Peyer's patch (tissue), 4 donors: ENCODE measurements around the gene TMEM94. TPM values are rescaled to one million over a fixed set of nuclear protein-coding genes. Genes with fewer than 3 reads are reported as not detected.

Source experiments
- DNase-seq, 3 donors: peaks; one replicate each; pipeline ENCODE4 v3.0.0-alpha.2; 2017 to 2019
- H3K27ac ChIP-seq, 4 donors: fragments of 200-600 bp; sonication (generic); one replicate each; pipeline ENCODE4 v1.5.1; 2016 to 2019
- H3K27me3 ChIP-seq, 2 donors: fragments of 200-600 bp; sonication (generic); one replicate each; pipeline ENCODE4 v1.5.1; 2019
- H3K36me3 ChIP-seq, 3 donors: fragments of 200-600 bp; sonication (generic); one replicate each; pipeline ENCODE4 v1.5.1; 2016 to 2019
- H3K4me1 ChIP-seq, 4 donors: fragments of 200-600 bp; sonication (generic); one replicate each; pipeline ENCODE4 v1.5.1; 2016 to 2019
- H3K4me3 ChIP-seq, 4 donors: fragments of 200-600 bp; sonication (generic); 1 replicate in 3 of 4; 2 replicates in 1 of 4; pipeline ENCODE4 v1.5.1; 2016 to 2019; ENCODE audit warnings: mild to moderate bottlenecking in 1 of 4
- H3K9me3 ChIP-seq, 4 donors: fragments of 200-600 bp; sonication (generic); one replicate each; pipeline ENCODE4 v1.5.1; 2016 to 2019; ENCODE audit warnings: mild to moderate bottlenecking in 1 of 4
- POLR2A ChIP-seq, 2 donors: fragments of 450-650 bp; IDR thresholded peaks; one replicate each; pipeline ENCODE4 v1.5.1; 2017; ENCODE audit warnings: antibody characterized with exemption in 2 of 2, mild to moderate bottlenecking in 2 of 2, moderate library complexity in 2 of 2
- total RNA-seq, 4 donors: library from RNA; depleted of rRNA; stranded (reverse); fragments of >200 nt; gene quantifications; one replicate each; pipeline ENCODE4 v1.1.0, GENCODE V29; 2016
- TF ChIP-seq, protein P1 (sequence below), 6 experiments: fragments of 450-650 bp in 4 of 6; fragments of 200-600 bp in 2 of 6; sonication (generic) in 1 of 6; IDR thresholded peaks; one replicate each; pipeline ENCODE4 v1.5.1; 2017 to 2019; ENCODE audit warnings: antibody characterized with exemption in 6 of 6, mild to moderate bottlenecking in 3 of 6, moderate library complexity in 1 of 6

TMEM94 gene
- total RNA-seq, 4 donors from 2014 or later: 114 to 340 (median 178) TPM

DNA sequence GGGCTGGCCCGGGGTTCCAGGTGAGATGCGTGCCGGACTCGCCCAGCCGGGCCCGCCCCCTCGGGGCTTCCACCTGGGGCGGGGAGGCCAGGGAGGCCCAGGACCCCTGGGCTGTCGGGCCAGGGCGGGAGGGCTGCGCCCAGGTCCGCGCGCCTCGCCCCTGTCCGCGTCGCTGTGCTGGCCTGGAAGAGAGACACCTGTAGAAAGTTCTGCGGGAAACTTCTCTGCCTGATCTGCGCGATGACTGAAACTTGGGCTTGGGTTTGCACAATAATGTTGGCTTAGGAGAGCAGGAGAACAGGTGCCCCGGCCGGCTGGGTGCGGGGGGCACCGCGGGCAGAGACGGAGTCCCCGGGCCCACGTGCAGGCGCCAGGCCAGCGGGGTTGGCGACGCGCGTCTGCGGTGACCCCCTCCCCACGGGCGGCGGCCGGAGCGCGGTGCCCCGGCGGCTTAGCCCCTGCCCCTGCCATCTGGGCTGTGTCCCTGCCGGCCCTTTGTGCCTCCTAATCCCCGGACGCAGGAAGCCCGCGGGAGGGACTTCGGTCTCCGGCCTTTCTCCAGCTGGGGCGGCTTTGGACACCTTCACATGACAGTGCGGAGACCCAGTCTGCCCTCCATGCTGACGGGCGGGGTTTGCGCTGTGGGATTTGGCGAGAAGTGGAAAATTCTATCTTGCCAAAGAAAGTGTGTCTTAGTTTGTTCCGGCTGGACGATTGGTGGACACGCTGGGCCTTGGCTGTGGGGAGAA is 69.5 kb downstream of the TMEM94 start:
- peaks cover 0 to 20% (median 0%) of the 10 kb centered on the region in 3 donors for H3K36me3 ChIP-seq

DNA sequence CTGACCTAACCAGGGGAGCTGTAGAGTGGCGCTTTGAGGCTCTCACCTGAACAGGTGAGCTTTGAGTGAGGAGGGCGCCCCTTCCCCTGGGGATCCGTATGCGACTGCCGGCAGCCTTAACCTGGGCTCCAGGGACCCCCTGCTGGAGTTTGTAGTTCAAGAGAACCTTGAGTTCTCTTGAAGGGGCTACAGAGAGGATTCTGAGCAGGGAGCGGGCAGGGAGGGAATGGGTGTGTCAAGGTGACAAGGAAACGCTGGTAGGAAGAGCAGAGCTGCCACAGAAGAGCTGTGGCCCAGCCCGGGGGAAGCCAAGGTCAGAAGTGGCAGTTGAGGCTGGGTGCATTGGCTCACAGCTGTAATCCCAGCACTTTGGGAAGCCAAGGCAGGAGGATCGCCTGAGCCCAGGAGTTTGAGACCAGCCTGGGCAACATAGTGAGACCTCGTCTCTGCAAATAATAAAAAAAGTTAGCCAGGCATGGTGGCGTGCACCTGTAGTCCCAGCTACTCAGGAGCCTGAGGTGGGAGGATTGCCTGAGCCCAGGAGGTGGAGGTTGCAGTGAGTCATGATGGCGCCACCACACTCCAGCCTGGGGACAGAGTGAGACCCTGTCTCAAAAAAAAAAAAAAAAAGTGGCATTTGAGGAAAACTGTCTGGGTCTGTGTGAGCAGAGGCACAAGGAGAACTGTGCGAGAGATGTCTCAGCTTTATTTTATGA is 70.3 kb downstream of the TMEM94 start:
- peak in 2 of 3 donors; percentile 76 to 81 for DNase-seq
- H3K9me3 ChIP-seq: no peaks in the 10 kb centered on the region
- peak overlapping the region; percentile 72 to 94 (median 88) for H3K4me3 ChIP-seq
- TF ChIP-seq, protein P1, sequence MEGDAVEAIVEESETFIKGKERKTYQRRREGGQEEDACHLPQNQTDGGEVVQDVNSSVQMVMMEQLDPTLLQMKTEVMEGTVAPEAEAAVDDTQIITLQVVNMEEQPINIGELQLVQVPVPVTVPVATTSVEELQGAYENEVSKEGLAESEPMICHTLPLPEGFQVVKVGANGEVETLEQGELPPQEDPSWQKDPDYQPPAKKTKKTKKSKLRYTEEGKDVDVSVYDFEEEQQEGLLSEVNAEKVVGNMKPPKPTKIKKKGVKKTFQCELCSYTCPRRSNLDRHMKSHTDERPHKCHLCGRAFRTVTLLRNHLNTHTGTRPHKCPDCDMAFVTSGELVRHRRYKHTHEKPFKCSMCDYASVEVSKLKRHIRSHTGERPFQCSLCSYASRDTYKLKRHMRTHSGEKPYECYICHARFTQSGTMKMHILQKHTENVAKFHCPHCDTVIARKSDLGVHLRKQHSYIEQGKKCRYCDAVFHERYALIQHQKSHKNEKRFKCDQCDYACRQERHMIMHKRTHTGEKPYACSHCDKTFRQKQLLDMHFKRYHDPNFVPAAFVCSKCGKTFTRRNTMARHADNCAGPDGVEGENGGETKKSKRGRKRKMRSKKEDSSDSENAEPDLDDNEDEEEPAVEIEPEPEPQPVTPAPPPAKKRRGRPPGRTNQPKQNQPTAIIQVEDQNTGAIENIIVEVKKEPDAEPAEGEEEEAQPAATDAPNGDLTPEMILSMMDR (IDR thresholded peaks at IDR 0.05): no peak
- peak; percentile 59 to 79 for TF ChIP-seq POLR2A (IDR thresholded peaks at IDR 0.05)
- peaks cover 0 to 12% (median 0%) of the 10 kb centered on the region in 3 donors for H3K36me3 ChIP-seq
- peaks cover 0 to 42% (median 8%) of the 10 kb centered on the region in 4 donors for H3K4me1 ChIP-seq
- H3K27me3 ChIP-seq: no peaks in the 10 kb centered on the region
- H3K27ac ChIP-seq: peak overlapping the region in 3 of 4 donors; percentile 85 to 98 (median 94)

More for the DNA sequence above, 69.5 kb downstream of the TMEM94 start:
- no peak for TF ChIP-seq POLR2A (IDR thresholded peaks at IDR 0.05)
- Histone ChIP-seq H3K27me3 (no peaks in the 10 kb centered on the region), H3K4me3 (peak overlapping the region; percentile 72 to 94 (median 88)), H3K9me3 (no peaks in the 10 kb centered on the region), H3K27ac (peak overlapping the region; percentile 85 to 98 (median 91)), H3K4me1 (peaks cover 0 to 35% (median 8%) of the 10 kb centered on the region in 4 donors)
- peak in 2 of 3 donors; percentile 65 to 78 for DNase-seq

DNA sequence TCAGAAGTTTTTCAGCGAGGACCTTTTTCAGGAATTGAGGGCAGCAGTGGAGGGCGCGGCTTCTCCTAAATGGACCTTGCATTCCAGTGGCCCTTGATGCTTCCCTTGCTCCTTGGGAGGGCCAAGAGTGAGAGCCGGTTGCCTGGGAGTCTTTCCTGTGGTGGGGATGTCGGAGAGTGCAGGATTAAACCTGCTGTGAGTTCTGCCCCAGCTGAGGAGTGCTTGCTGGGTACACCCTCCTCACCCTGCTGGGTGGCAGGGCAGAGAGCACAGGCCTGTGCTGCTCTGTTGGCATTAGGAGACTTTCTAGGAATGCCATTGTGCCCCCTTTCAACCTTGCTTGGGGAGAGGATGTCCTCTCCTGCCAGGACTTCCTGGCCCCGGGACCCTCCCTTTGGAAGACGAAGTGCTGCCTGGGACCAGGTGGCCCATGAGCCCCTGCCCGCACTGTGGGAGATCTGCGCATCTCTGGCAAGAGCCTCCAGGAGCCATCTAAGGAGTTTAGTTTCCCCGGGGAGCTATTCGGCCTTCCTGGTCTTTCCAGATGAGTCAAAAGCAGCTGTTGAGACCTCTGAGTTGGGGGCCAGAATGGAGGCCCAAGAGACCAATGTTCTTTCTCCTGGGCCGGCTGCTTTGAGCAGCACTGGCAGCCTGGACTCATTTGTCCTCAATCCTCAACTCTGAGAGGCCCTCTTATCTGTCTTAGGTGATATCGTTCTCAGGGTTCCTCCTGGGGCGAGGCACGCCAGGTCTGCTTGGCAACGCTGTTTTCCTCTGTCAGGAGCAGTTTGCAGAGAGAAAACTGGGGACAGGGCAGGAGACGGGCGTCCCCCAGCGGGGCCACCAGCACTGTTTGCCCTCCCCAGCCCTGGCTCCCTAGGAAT is 74.6 kb downstream of the TMEM94 start:
- Histone ChIP-seq H3K27ac (peak overlapping the region in 3 of 4 donors; percentile 13 to 87 (median 84)), H3K4me1 (peaks cover 4 to 67% (median 14%) of the 10 kb centered on the region in 4 donors)

DNA sequence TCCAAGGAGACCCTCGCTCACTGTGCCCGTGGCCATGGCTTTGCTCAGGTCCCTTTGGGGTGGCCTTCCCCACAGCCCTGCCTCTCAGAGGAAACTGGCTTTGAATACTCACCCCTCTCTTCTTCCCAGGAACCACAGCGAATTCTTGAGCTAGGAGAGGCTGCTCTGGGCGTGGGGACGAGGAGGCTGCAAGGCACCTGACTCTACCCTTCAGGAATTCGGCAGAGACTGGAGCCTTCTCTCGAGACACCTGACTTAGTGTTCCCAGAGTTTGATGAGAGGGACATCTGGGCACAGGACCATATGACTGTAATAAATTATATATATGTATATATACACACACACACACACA is 75.3 kb downstream of the TMEM94 start:
- Histone ChIP-seq H3K4me1 (peaks cover 4 to 61% (median 11%) of the 10 kb centered on the region in 4 donors), H3K36me3 (peaks cover 0 to 14% (median 0%) of the 10 kb centered on the region in 3 donors), H3K9me3 (no peaks in the 10 kb centered on the region), H3K4me3 (no peak overlapping the region), H3K27ac (peak overlapping the region in 3 of 4 donors; percentile 13 to 87 (median 84)), H3K27me3 (no peaks in the 10 kb centered on the region)
- TF ChIP-seq, protein P1 (IDR thresholded peaks at IDR 0.05): no peak
- no peak for TF ChIP-seq POLR2A (IDR thresholded peaks at IDR 0.05)
- no peak for DNase-seq

More for the DNA sequence above, 74.6 kb downstream of the TMEM94 start:
- Histone ChIP-seq H3K9me3 (no peaks in the 10 kb centered on the region), H3K4me3 (no peak overlapping the region), H3K27me3 (no peaks in the 10 kb centered on the region), H3K36me3 (peaks cover 0 to 14% (median 0%) of the 10 kb centered on the region in 3 donors)
- DNase-seq: no peak
- TF ChIP-seq POLR2A (IDR thresholded peaks at IDR 0.05): no peak
- TF ChIP-seq, protein P1 (IDR thresholded peaks at IDR 0.05): no peak

DNA sequence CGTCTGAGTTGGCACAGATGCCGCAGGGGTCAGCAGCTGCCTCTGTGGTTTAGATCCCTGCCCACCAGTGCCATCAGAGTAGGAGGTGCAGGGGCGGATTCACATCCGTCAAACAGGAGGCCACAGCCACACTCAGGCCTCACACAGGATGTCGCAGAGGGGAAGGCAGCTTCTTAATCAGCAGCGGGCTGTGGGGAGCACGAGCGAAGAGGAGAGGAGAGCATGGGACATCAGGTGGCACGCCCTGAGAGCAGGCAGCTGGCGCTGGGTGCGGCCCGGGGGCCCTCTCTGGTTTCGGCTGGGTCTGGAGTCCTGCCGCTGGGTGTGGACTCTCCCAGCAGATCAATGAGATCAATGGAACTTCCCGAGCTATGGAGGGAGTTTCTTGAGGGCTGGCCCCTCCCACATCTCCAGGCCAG is 78.7 kb downstream of the TMEM94 start:
- H3K4me1 ChIP-seq: peaks cover 4 to 72% (median 10%) of the 10 kb centered on the region in 4 donors
- TF ChIP-seq, protein P1 (IDR thresholded peaks at IDR 0.05): no peak
- peak in 1 of 2 donors; percentile 16 for TF ChIP-seq POLR2A (IDR thresholded peaks at IDR 0.05)
- peak overlapping the region; percentile 20 to 79 (median 59) for H3K27ac ChIP-seq
- DNase-seq: peak; percentile 65 to 84 (median 82)
- H3K36me3 ChIP-seq: peaks cover 0 to 14% (median 0%) of the 10 kb centered on the region in 3 donors
- H3K27me3 ChIP-seq: no peaks in the 10 kb centered on the region
- H3K9me3 ChIP-seq: no peaks in the 10 kb centered on the region
- H3K4me3 ChIP-seq: no peak overlapping the region
